SKM-1 treated with dmso at 0.1 percent for 144 hours (cell line): ENCODE measurements around the gene PPP2R3A.

ENCODE experiments used
- DNase-seq: peaks from one replicate; lab custom pipeline; 2025; ENCODE audit not compliant: unreplicated experiment; lab: John Stamatoyannopoulos, UW

PPP2R3A gene

GRCh38 chr3:136193278-136194054 is 227.9 kb downstream of the PPP2R3A start:
- no peak for DNase-seq

- no peak for DNase-seq
These were observed 229.1 kb downstream of the PPP2R3A start for GRCh38 chr3:136194409-136195257.

- DNase-seq, result peak; percentile 74
These were observed 229.9 kb downstream of the PPP2R3A start for GRCh38 chr3:136195258-136196063.

GRCh38 chr3:136196064-136196400 is 230.5 kb downstream of the PPP2R3A start, which contains the start of gene MSL2:
Gene MSL2 (minus strand): TSS chr3:136196335. CDS start chr3:136195113, 1,222 bp downstream.
- DNase-seq, result no peak

- DNase-seq, result peak; percentile 100
These were observed 231.1 kb downstream of the PPP2R3A start for GRCh38 chr3:136196401-136197158.

GRCh38 chr3:136197159-136197793 is 231.7 kb downstream of the PPP2R3A start:
- no peak for DNase-seq
